Central memory CD8-positive, alpha-beta T cell (primary cell): Measurements from ENCODE around the gene ADGRD1.

Source experiments
- ATAC-seq: fragments of 150-1000 bp; cut with Tn5 transposase; replicated peaks from 2 replicates; pipeline ENCODE4 v1.10.0; 2022; ENCODE audit warnings: mild to moderate bottlenecking, moderate FRiP score, moderate number of reproducible peaks; ENCODE audit not compliant: poor library complexity, severe bottlenecking; ENCODE audit errors: extremely low read depth
- DNase-seq, 2 donors: peaks; one replicate each; pipeline ENCODE4 v3.0.0; 2021; ENCODE audit warnings: low spot score in 2 of 2
- H3K27ac Mint-ChIP-seq: one replicate; pipeline ENCODE4 v1.8.0; 2022; ENCODE audit warnings: low read depth, mild to moderate bottlenecking, moderate library complexity, mixed read lengths
- H3K27me3 Mint-ChIP-seq: one replicate; pipeline ENCODE4 v1.8.0; 2022; ENCODE audit warnings: mixed read lengths
- H3K36me3 Mint-ChIP-seq: one replicate; pipeline ENCODE4 v1.8.0; 2022; ENCODE audit warnings: mild to moderate bottlenecking, moderate library complexity, mixed read lengths; ENCODE audit not compliant: insufficient read depth
- H3K4me1 Mint-ChIP-seq: one replicate; pipeline ENCODE4 v1.8.0; 2022; ENCODE audit warnings: mixed read lengths
- H3K4me3 Mint-ChIP-seq: one replicate; pipeline ENCODE4 v1.8.0; 2022; ENCODE audit warnings: mild to moderate bottlenecking, moderate library complexity, mixed read lengths
- H3K9me3 Mint-ChIP-seq: one replicate; pipeline ENCODE4 v1.8.0; 2022; ENCODE audit warnings: mixed read lengths

The ADGRD1 gene

DNA sequence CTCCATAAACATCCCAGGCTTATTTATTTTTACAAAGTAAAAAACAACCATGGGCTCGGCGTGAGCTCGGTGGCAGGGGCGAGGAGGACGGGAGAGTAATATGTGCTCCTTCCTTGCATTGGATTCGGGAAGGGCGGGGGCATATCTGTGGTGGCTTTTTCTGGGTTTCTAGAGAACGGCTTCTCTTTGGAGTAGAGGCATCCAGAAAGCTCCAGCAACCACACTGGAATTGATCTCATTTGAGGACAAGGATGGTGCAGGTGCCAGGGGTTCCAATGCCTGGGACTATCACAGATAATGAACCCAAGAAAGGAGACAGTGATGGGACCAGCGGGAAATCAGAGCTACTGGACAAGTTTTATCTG lies 18.9 kb downstream of the ADGRD1 start:
- Mint-ChIP-seq H3K27me3 (peaks cover 17% of the 10 kb centered on the region), H3K4me3 (no peak overlapping the region), H3K4me1 (no peaks in the 10 kb centered on the region), H3K9me3 (no peaks in the 10 kb centered on the region), H3K27ac (no peak overlapping the region), H3K36me3 (peaks cover 3% of the 10 kb centered on the region)
- ATAC-seq (no peak), DNase-seq (no peak)

DNA sequence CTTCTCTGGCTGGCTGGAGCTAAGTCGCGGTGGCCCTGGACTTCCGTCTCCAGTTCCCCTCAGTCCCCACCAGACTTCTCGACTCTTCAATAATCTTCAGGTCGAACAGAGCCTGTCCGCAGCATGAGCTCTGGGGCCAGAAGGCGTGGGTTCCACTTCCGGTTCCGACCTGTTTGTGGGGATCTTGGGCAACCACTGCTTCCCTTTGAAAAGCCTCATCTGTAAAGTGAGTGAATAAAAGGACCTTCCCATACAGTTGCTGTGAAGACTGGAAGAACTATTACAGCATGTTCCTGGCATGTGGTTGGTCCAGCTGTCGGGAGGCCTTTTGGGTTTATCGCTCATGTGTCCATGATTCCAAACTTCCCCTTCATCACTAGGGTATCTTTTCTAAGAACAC lies 19.4 kb downstream of the ADGRD1 start:
- no peaks in the 10 kb centered on the region for H3K4me1 Mint-ChIP-seq
- peaks cover 13% of the 10 kb centered on the region for H3K27me3 Mint-ChIP-seq
- peaks cover 3% of the 10 kb centered on the region for H3K36me3 Mint-ChIP-seq
- H3K9me3 Mint-ChIP-seq, result no peaks in the 10 kb centered on the region
- H3K27ac Mint-ChIP-seq, result no peak overlapping the region
- no peak overlapping the region for H3K4me3 Mint-ChIP-seq
- no peak for DNase-seq
- ATAC-seq, result no peak

DNA sequence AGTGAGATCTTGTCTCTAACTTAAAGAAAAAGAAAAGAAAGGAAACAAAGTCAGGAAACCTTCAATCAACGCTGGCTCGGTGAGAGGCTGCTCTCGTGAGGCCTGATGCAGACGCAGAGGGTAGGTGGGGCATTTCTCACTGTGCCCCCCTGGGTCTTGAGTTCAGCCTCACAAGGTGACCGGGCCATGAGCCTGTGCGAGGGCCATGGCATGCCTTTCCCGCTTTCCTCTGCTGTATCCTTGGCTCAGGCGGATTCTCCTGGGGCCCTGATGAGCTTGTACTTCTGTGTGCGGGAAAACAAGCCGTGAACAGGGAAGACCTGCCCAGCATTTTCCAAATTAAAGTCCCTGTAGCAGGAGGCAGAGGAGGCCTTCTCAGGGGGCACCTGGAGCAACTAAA lies 20.2 kb downstream of the ADGRD1 start:
- Mint-ChIP-seq H3K36me3 (peaks cover 3% of the 10 kb centered on the region), H3K27me3 (peaks cover 5% of the 10 kb centered on the region), H3K9me3 (no peaks in the 10 kb centered on the region)

DNA sequence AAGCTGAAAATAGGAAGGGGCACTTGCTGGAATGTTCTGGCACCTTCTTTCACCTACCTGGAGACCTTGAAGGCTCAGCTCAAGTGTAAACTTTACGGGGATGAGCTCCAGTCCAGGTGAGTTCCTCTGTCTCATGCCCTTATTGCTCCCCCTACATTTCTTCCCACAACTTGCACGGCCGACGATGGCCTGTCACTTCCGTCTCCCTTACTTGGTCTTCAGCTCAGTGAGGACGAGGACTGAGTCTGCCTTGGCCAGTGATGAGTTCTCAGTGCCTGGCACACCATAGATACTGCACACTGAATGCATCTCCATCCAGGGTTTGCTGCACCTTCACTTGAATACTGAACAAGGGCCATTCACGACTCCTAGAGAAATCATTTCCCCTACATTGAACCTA lies 21.4 kb downstream of the ADGRD1 start:
- DNase-seq (no peak), ATAC-seq (no peak)
- peaks cover 3% of the 10 kb centered on the region for H3K36me3 Mint-ChIP-seq

More for the DNA sequence above, 20.2 kb downstream of the ADGRD1 start:
- Mint-ChIP-seq H3K4me3 (no peak overlapping the region), H3K4me1 (no peaks in the 10 kb centered on the region), H3K27ac (no peak overlapping the region)
- ATAC-seq (no peak), DNase-seq (no peak)

DNA sequence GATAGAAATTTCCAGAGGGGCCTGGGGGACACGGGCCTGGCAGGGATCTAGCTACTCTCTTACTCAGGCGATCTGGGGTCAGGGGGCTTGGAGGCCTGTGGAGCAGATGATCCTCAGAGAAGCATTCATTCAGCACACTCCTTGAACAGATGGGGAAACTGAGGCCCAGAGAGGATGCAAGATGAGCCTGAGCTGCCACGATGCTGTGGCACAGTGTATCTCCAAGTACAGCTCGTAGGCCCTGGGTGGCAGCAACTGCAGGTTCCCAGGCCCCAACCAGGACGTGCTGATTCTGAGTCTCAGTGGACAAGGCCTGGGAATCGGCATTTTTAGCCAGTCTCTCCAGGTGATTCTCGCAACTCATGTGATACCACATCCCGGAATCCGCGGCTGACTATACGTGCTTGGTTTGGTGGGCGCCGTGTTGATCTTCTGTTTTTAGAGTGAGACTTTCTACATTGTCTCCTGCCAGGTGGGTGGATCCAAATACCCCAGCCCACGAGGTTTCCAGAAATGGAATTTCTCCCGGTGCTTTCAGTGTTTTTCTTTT lies 22.5 kb downstream of the ADGRD1 start:
- H3K27me3 Mint-ChIP-seq, result peaks cover 6% of the 10 kb centered on the region
- H3K4me1 Mint-ChIP-seq, result no peaks in the 10 kb centered on the region
- H3K9me3 Mint-ChIP-seq, result no peaks in the 10 kb centered on the region
- H3K36me3 Mint-ChIP-seq, result peaks cover 3% of the 10 kb centered on the region
- ATAC-seq (no peak), DNase-seq (no peak)
- H3K27ac Mint-ChIP-seq, result no peak overlapping the region
- H3K4me3 Mint-ChIP-seq, result no peak overlapping the region

More for the DNA sequence above, 21.4 kb downstream of the ADGRD1 start:
- H3K27ac Mint-ChIP-seq, result no peak overlapping the region
- no peak overlapping the region for H3K4me3 Mint-ChIP-seq
- H3K9me3 Mint-ChIP-seq, result no peaks in the 10 kb centered on the region
- no peaks in the 10 kb centered on the region for H3K4me1 Mint-ChIP-seq
- no peaks in the 10 kb centered on the region for H3K27me3 Mint-ChIP-seq

- H3K27ac Mint-ChIP-seq, result no peak overlapping the region
Measured at GRCh38 chr12:130977046-130977742, 23.5 kb downstream of the ADGRD1 start.

DNA sequence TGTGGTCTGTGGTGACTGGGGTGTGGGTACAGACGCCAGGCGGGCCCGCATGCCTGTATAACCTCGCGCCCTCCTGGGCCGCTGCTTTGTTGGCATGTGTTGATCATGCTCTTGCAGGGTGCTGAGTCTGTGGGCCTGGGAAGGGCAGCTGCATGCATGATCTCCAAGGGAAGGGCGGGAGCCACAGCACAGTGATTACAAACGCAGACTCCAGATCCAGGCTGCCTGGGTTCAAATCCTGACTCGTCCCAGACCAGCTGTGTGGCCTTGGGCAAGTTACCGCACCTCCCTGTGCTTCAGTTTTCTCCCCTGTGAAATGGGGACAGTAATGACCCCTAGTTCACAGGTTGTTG lies 24.0 kb downstream of the ADGRD1 start:
- Mint-ChIP-seq H3K36me3 (no peaks in the 10 kb centered on the region), H3K27me3 (peaks cover 21% of the 10 kb centered on the region), H3K27ac (no peak overlapping the region), H3K4me3 (no peak overlapping the region), H3K4me1 (no peaks in the 10 kb centered on the region), H3K9me3 (no peaks in the 10 kb centered on the region)
- ATAC-seq, result no peak
- no peak for DNase-seq

More at GRCh38 chr12:130977046-130977742, 23.5 kb downstream of the ADGRD1 start:
- H3K27me3 Mint-ChIP-seq, result peaks cover 16% of the 10 kb centered on the region
- H3K4me1 Mint-ChIP-seq, result no peaks in the 10 kb centered on the region
- H3K36me3 Mint-ChIP-seq, result peaks cover 3% of the 10 kb centered on the region
- no peak for DNase-seq
- H3K9me3 Mint-ChIP-seq, result no peaks in the 10 kb centered on the region
- no peak for ATAC-seq
- no peak overlapping the region for H3K4me3 Mint-ChIP-seq

- no peaks in the 10 kb centered on the region for H3K4me1 Mint-ChIP-seq
- H3K9me3 Mint-ChIP-seq, result no peaks in the 10 kb centered on the region
- no peak overlapping the region for H3K4me3 Mint-ChIP-seq
- ATAC-seq (no peak), DNase-seq (no peak)
- no peaks in the 10 kb centered on the region for H3K36me3 Mint-ChIP-seq
- no peak overlapping the region for H3K27ac Mint-ChIP-seq
- peaks cover 24% of the 10 kb centered on the region for H3K27me3 Mint-ChIP-seq
Measured at GRCh38 chr12:130978785-130979184, 25.1 kb downstream of the ADGRD1 start.

DNA sequence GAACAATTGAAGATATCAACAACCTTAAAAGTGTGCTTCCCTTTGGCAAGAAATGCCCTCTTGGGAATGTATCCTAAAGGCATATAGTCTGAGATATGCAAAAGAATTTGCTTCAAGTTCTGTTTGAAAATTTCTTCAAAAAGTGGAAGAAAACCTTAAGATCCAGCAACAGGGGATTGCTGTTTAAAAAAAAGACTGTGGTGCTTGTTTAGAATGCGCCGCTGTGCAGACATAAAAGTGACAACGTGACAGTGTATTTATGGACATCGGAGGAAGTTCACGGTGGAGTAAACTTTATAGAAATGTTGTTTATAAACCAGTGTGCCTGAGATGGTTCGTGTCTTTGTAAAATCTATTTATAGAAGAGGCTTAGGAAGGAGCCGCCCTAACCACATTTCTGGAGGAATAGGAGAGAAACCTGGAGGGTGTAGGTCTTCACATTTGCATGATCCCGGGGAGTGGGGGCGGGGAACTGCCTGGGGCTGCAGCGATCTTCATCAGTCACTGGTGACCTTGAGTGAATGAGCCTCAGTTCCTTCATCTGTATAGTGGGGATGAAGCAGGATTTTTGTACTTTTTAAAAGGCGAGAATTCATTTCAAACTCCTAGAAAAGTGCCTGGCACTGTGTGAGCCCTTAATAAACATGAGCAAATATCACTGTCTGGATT lies 27.5 kb downstream of the ADGRD1 start:
- Mint-ChIP-seq H3K36me3 (no peaks in the 10 kb centered on the region), H3K27me3 (peaks cover 39% of the 10 kb centered on the region), H3K27ac (no peak overlapping the region), H3K9me3 (no peaks in the 10 kb centered on the region), H3K4me3 (no peak overlapping the region), H3K4me1 (no peaks in the 10 kb centered on the region)
- DNase-seq (no peak), ATAC-seq (no peak)

- Mint-ChIP-seq H3K36me3 (no peaks in the 10 kb centered on the region), H3K9me3 (no peaks in the 10 kb centered on the region), H3K4me1 (no peaks in the 10 kb centered on the region), H3K27ac (no peak overlapping the region), H3K27me3 (peaks cover 43% of the 10 kb centered on the region), H3K4me3 (no peak overlapping the region)
- ATAC-seq (no peak), DNase-seq (no peak)
Measured at GRCh38 chr12:130981911-130982310, 28.2 kb downstream of the ADGRD1 start.

GRCh38 chr12:130982565-130983225 lies 29.0 kb downstream of the ADGRD1 start:
- H3K4me1 Mint-ChIP-seq, result no peaks in the 10 kb centered on the region
- no peak overlapping the region for H3K27ac Mint-ChIP-seq
- H3K9me3 Mint-ChIP-seq, result no peaks in the 10 kb centered on the region
- DNase-seq, result no peak
- no peak for ATAC-seq
- H3K27me3 Mint-ChIP-seq, result peaks cover 51% of the 10 kb centered on the region
- H3K36me3 Mint-ChIP-seq, result no peaks in the 10 kb centered on the region
- no peak overlapping the region for H3K4me3 Mint-ChIP-seq

GRCh38 chr12:130983328-130984017 lies 29.8 kb downstream of the ADGRD1 start:
- Mint-ChIP-seq H3K4me1 (no peaks in the 10 kb centered on the region), H3K27me3 (peaks cover 59% of the 10 kb centered on the region), H3K27ac (no peak overlapping the region), H3K9me3 (no peaks in the 10 kb centered on the region), H3K36me3 (no peaks in the 10 kb centered on the region), H3K4me3 (no peak overlapping the region)
- ATAC-seq (no peak), DNase-seq (no peak)
